C4-2B (cell line): ENCODE results near the gene RSL1D1.

Experiments used
- H3K27ac ChIP-seq: fragments of 450-650 bp; 2 replicates; pipeline ENCODE4 v1.5.1; 2017
- ZFX ChIP-seq: fragments of 450-650 bp; IDR thresholded peaks from 2 replicates; pipeline ENCODE4 v1.6.1; 2017
- TF ChIP-seq, protein P1 (sequence below): fragments of 450-650 bp; conservative IDR thresholded peaks from 2 replicates; pipeline ENCODE4 v1.5.1; 2017; ENCODE audit warnings: mild to moderate bottlenecking

Gene RSL1D1

DNA sequence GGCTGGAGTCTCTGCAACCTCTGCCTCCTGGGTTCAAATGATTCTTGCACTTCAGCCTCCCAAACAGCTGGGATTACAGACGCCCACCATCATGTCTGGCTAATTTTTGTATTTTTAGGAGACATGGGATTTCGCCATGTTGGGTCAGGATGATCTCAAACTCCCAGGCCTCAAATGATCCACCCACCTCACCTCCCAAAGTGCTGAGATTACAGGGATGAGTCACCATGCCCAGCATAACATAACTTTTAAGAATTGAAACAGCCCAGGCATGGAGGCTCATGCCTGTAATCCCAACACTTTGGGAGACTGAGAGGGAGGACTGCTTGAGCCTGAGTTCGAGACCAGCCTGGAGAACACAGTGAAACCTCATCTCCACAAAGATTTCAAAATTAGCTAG, 2.5 kb downstream of the RSL1D1 start:
- TF ChIP-seq, protein P1, sequence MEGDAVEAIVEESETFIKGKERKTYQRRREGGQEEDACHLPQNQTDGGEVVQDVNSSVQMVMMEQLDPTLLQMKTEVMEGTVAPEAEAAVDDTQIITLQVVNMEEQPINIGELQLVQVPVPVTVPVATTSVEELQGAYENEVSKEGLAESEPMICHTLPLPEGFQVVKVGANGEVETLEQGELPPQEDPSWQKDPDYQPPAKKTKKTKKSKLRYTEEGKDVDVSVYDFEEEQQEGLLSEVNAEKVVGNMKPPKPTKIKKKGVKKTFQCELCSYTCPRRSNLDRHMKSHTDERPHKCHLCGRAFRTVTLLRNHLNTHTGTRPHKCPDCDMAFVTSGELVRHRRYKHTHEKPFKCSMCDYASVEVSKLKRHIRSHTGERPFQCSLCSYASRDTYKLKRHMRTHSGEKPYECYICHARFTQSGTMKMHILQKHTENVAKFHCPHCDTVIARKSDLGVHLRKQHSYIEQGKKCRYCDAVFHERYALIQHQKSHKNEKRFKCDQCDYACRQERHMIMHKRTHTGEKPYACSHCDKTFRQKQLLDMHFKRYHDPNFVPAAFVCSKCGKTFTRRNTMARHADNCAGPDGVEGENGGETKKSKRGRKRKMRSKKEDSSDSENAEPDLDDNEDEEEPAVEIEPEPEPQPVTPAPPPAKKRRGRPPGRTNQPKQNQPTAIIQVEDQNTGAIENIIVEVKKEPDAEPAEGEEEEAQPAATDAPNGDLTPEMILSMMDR = no peak
- no peak for TF ChIP-seq ZFX
- no peak overlapping the region for H3K27ac ChIP-seq

DNA sequence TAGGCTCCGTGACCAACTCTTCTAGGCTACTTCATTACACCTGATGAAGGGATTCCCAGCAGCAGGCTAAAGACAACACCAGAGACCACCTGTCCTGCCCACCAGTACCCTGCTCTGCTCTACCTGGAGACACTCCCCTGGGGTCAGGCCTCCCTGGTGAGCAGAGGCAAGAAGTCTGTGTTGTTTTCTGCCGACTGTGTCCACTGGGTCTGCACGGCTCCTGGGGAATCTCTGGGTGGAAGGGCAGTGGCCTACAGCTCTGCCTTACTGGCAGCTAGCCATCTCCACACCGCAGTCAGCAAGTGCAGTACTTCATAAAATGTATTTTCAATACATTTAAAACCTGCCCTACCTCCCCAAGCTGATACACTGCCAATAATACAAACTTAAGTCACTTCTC, 6.8 kb downstream of the RSL1D1 start:
- no peak for TF ChIP-seq ZFX
- TF ChIP-seq, protein P1 = no peak
- no peak overlapping the region for H3K27ac ChIP-seq

DNA sequence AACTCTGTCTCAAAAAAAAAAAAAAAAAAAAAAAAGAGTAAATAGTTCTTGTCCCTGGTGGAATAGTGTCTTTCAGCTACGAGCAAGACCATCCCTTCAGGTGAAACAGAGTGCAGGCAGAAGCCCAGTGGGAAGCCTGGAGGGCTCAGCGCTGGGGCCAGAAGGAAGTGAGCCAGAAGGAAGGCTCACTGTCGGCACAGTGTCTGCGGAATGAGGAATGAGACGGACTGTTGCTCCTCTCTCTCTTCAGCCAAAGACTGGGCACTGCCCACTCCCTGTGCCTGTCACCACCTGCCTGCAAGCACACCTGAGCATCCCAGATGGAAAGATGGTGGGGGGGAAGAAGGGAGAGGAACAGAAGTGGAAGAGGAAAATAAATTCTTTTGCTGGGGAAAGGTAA, 7.5 kb downstream of the RSL1D1 start:
- TF ChIP-seq ZFX = no peak
- no peak overlapping the region for H3K27ac ChIP-seq

DNA sequence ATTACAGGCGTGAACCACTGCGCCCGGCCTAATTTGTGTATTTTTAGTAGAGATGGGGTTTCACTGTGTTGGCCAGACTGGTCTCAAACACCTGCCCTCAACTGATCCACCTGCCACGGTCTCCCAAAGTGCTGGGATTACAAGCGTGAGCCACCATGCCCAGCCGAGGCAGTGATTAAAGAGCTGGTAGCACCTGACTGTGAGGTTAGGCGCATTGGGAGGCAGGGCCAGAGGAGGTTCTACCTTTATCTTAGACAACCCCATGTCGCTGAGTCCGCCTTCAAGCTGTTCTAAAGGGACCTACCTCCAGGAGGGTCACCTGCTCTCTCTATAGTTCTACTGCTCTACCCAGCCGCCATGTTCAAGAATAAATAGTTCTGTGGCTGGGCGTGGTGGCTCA, 8.1 kb downstream of the RSL1D1 start:
- no peak for TF ChIP-seq ZFX
- TF ChIP-seq, protein P1 = no peak
- no peak overlapping the region for H3K27ac ChIP-seq

DNA sequence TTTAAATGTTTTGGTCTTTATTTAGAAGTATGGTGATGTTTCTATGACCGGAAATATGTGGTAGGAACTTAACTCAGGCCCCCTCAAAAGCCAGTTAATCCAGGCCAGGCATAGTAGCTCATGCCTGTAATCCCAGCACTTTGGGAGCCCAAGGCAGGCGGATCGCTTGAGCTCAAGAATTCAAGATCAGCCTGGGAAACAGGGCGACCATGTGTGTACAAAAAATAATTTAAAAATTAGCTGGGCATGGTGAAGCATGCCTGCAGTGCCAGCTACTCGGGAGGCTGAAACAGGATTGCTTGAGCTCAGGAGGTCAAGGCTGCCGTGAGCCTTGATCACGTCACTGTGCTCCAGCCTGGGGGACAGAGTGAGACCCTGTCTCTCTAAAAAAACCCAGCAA, 10.3 kb downstream of the RSL1D1 start:
- TF ChIP-seq, protein P1 = no peak
- no peak for TF ChIP-seq ZFX

DNA sequence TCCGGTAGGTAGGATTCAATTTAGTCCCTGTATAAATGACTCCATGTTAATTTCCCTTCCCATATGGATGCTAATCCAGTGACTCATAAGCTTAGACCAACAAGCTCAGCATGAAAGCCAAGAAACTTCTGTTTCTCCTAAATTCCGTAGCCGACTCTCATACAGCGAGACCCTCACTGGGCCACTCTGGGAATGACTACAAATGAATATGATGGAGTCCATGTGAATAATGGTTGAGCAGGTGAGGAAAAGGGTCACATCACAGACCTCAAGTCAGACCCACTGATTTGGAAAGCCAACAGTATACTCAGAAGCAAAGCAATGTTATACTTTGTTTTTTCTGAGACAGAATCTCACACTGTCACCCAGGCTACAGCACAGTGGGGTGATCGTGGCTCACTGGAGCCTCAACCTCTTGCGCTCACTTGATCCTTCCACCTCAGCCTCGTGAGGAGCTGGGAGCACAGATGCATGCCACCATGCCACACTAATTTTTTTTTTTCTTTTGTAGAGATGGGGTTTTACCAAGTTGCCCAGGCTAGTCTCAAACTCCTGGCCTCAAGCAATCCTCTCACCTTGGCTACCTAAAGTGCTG, 14.6 kb downstream of the RSL1D1 start:
- no peak overlapping the region for H3K27ac ChIP-seq

More for the DNA sequence above, 10.3 kb downstream of the RSL1D1 start:
- H3K27ac ChIP-seq = no peak overlapping the region

DNA sequence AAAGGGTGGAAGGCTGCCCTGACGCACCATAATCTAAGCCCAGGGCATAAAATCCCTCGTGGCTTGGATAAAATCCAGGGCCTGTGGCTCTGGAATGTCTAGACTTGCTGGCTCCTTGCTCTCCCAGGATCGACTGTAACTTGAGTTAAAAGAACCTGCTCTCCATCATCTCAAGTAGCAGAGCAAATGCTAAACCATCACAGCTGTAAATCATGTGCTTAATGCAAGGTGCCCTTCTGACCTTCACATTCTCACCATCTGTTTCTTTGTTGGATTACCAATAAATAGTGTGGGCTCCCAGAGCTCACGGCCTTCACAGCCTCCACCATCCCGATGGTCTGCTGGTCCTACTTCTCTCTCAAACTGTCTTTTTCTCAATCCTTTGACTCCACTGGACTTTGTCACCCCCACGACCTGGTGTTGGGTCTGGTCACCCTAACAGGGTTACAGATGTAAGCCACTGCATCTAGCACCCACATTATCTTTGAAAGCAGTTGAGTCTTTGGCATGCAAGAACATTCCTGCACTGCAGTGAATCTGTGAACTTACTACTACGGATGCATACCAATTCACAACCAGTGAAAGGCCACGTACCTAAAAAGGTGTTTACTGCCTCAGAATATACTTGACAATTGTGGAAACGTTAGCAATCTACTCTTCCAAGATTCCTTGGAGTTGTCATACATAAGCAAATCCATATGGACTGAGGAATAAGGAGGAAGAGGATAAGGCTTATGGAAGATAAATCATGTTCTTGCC, 15.3 kb downstream of the RSL1D1 start:
- H3K27ac ChIP-seq = no peak overlapping the region
- TF ChIP-seq ZFX = no peak
- TF ChIP-seq, protein P1 = no peak

More for the DNA sequence above, 14.6 kb downstream of the RSL1D1 start:
- no peak for TF ChIP-seq ZFX
- TF ChIP-seq, protein P1 = no peak
